ENCODE results near the gene SUPT4H1.

SUPT4H1 gene

GRCh38 chr17:58376472-58377000, 24.5 kb upstream of the SUPT4H1 start:
- in situ Hi-C loops (cut with MboI; ENCODE audit: low pct_unique_long_range_greater_than_20kb, low sequenced_read_pairs, unreplicated experiment): no loop called here
- TF ChIP-seq CTCF (IDR thresholded peaks at IDR 0.05; ENCODE audit: extremely low read depth, insufficient read depth, missing control alignments): no peak
- DNase-seq (ENCODE audit: low spot score): no peak

GRCh38 chr17:58375811-58376210, 23.8 kb upstream of the SUPT4H1 start:
- no peak for DNase-seq (ENCODE audit: low spot score)
- TF ChIP-seq CTCF (IDR thresholded peaks at IDR 0.05; ENCODE audit: extremely low read depth, insufficient read depth, missing control alignments): no peak
- in situ Hi-C loops (cut with MboI; ENCODE audit: low pct_unique_long_range_greater_than_20kb, low sequenced_read_pairs, unreplicated experiment): no loop called here

GRCh38 chr17:58375256-58375655, 23.3 kb upstream of the SUPT4H1 start:
- no peak for DNase-seq (ENCODE audit: low spot score)
- TF ChIP-seq CTCF (IDR thresholded peaks at IDR 0.05; ENCODE audit: extremely low read depth, insufficient read depth, missing control alignments): no peak
- in situ Hi-C loops (cut with MboI; ENCODE audit: low pct_unique_long_range_greater_than_20kb, low sequenced_read_pairs, unreplicated experiment): no loop called here

GRCh38 chr17:58373923-58374322, 21.9 kb upstream of the SUPT4H1 start:
- no peak for DNase-seq (ENCODE audit: low spot score)
- TF ChIP-seq CTCF (IDR thresholded peaks at IDR 0.05; ENCODE audit: extremely low read depth, insufficient read depth, missing control alignments): no peak
- in situ Hi-C loops (cut with MboI; ENCODE audit: low pct_unique_long_range_greater_than_20kb, low sequenced_read_pairs, unreplicated experiment): no loop called here

- DNase-seq (ENCODE audit: low spot score): no peak
- in situ Hi-C loops (cut with MboI; ENCODE audit: low pct_unique_long_range_greater_than_20kb, low sequenced_read_pairs, unreplicated experiment): no loop called here
- no peak for TF ChIP-seq CTCF (IDR thresholded peaks at IDR 0.05; ENCODE audit: extremely low read depth, insufficient read depth, missing control alignments)
These were observed 21.0 kb upstream of the SUPT4H1 start for GRCh38 chr17:58373003-58373402.

GRCh38 chr17:58371300-58371950, 19.4 kb upstream of the SUPT4H1 start:
- TF ChIP-seq CTCF (IDR thresholded peaks at IDR 0.05; ENCODE audit: extremely low read depth, insufficient read depth, missing control alignments): no peak
- no peak for DNase-seq (ENCODE audit: low spot score)
- in situ Hi-C loops (cut with MboI; ENCODE audit: low pct_unique_long_range_greater_than_20kb, low sequenced_read_pairs, unreplicated experiment): no loop called here
